Measurements from ENCODE around the gene CLEC1A.

DNA sequence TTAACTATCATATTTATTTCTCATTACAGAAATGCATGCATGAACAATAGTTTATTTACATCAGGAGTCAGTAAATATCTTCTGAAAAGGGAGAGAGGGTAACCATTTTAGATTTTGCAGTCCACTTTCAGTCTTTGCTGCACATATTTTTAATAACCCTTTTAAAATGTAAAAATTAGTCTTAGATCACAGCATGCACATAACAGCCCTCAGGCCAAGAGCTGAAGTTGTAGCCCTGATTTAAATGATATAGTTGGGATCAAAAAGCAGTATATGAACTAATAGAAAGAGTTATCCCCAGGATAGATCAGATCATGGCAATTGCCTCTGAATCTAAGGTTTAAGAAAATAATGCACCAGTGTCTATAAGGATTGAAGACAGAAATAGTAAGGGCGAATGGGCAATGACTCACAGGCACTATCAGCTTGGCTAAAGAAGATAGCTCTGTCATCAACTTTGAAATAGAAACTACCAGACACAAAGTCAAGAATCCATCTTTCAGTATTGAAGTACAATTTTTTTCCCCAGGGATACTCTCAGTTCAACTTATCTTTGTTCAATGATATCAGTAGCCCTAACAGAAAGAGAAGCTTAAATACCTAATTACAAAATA lies 44.3 kb upstream of the CLEC1A start:
- TF ChIP-seq CTCF (IDR thresholded peaks at IDR 0.05) (no peak), POLR2A (IDR thresholded peaks at IDR 0.05) (no peak)
